SK-N-SH (cell line): Measurements from ENCODE around the gene THOC2. TPM values are rescaled to one million over a fixed set of nuclear protein-coding genes. Genes with fewer than 3 reads are reported as not detected.
"Not testable (repeated sequence)": the region's sequence is repeated elsewhere in the genome, so short reads cannot be mapped to it uniquely, and the experiment has no call there.

Source experiments
- CTCF ChIA-PET: fragments of 300-600, 350-600 bp; formaldehyde crosslinking; extraction: SDS; loops from one replicate; lab custom pipeline; 2021; lab: Yijun Ruan, JAX
- POLR2A ChIA-PET: fragments of 350-600 bp; sonication (Branson Sonifier 250); formaldehyde crosslinking; extraction: SDS; loops from one replicate; lab custom pipeline; 2020; ENCODE audit warnings: antibody characterized with exemption, inconsistent platforms; lab: Yijun Ruan, JAX
- DNase-seq: peaks from one replicate; pipeline ENCODE4 v3.0.0; 2012
- H2AFZ ChIP-seq: fragments of 200-600 bp; sonication (generic); 2 replicates; pipeline ENCODE4 v1.8.1; 2016; ENCODE audit warnings: antibody characterized with exemption, mild to moderate bottlenecking, low read depth
- H3F3A ChIP-seq: fragments of 200-600 bp; sonication (generic); replicated peaks from 2 replicates; pipeline ENCODE3; 2016; ENCODE audit warnings: antibody characterized with exemption, mild to moderate bottlenecking; ENCODE audit not compliant: insufficient read depth
- H3K27ac ChIP-seq, 2 experiments: fragments of 200-500 bp in 1 of 2; fragments of 200-600 bp in 1 of 2; sonication (Bioruptor generic) in 1 of 2; sonication (generic), shearing (Covaris generic) in 1 of 2; 2 replicates each; pipeline versions ENCODE4 v1.5.1 to v1.6.1; 2014 to 2016; ENCODE audit warnings: low read depth in 2 of 2, inconsistent platforms in 1 of 2, low read length in 1 of 2, mild to moderate bottlenecking in 1 of 2, mixed read lengths in 1 of 2
- H3K27me3 ChIP-seq: fragments of 200-600 bp; sonication (generic), shearing (Covaris generic); 2 replicates; pipeline ENCODE4 v1.6.1; 2016; ENCODE audit warnings: mixed run types; ENCODE audit not compliant: insufficient read depth
- H3K36me3 ChIP-seq, 2 experiments: fragments of 200-500 bp in 1 of 2; fragments of 200-600 bp in 1 of 2; sonication (Bioruptor generic) in 1 of 2; sonication (generic) in 1 of 2; replicated peaks in 1 of 2; 2 replicates each; pipeline versions ENCODE3 to v1.5.1; 2014 to 2016; ENCODE audit warnings: low read length in 1 of 2, mild to moderate bottlenecking in 1 of 2; ENCODE audit not compliant: insufficient read depth in 2 of 2, control insufficient read depth in 1 of 2
- H3K4me1 ChIP-seq, 2 experiments: fragments of 200-500 bp in 1 of 2; fragments of 200-600 bp in 1 of 2; sonication (Bioruptor generic) in 1 of 2; sonication (generic), shearing (Covaris generic) in 1 of 2; 2 replicates each; pipeline versions ENCODE4 v1.5.1 to v1.6.1; 2014 to 2016; ENCODE audit warnings: low read depth in 1 of 2, low read length in 1 of 2, mixed run types in 1 of 2; ENCODE audit not compliant: insufficient read depth in 2 of 2, control insufficient read depth in 1 of 2
- H3K4me2 ChIP-seq: fragments of 200-600 bp; sonication (generic), shearing (Covaris generic); 2 replicates; pipeline ENCODE4 v1.6.1; 2017; ENCODE audit warnings: mixed run types
- H3K4me3 ChIP-seq, 2 experiments: fragments of 200-500 bp in 1 of 2; fragments of 200-600 bp in 1 of 2; sonication (Bioruptor generic) in 1 of 2; sonication (generic), shearing (Covaris generic) in 1 of 2; 2 replicates each; pipeline versions ENCODE4 v1.5.1 to v1.8.1; 2014 to 2016; ENCODE audit warnings: low read depth in 2 of 2, inconsistent platforms in 1 of 2, low read length in 1 of 2, mild to moderate bottlenecking in 1 of 2, mixed read lengths in 1 of 2, moderate library complexity in 1 of 2
- H3K79me2 ChIP-seq: fragments of 200-600 bp; sonication (generic); 2 replicates; pipeline ENCODE4 v1.8.1; 2017; ENCODE audit warnings: mild to moderate bottlenecking; ENCODE audit not compliant: insufficient read depth
- H3K9ac ChIP-seq: fragments of 200-600 bp; sonication (generic); 2 replicates; pipeline ENCODE4 v1.6.1; 2017; ENCODE audit warnings: mixed run types
- H3K9me2 ChIP-seq: fragments of 200-600 bp; sonication (generic); 2 replicates; pipeline ENCODE4 v1.6.1; 2017; ENCODE audit warnings: mixed run types
- H3K9me3 ChIP-seq: fragments of 200-600 bp; sonication (generic); 2 replicates; pipeline ENCODE4 v1.6.1; 2017; ENCODE audit warnings: mixed run types, mild to moderate bottlenecking, moderate library complexity
- H4K20me1 ChIP-seq: fragments of 200-600 bp; sonication (generic); 2 replicates; pipeline ENCODE4 v1.6.1; 2017; ENCODE audit warnings: mild to moderate bottlenecking, mixed run types; ENCODE audit not compliant: insufficient read depth
- EZH2phosphoT487 ChIP-seq: fragments of 200-600 bp; sonication (generic); IDR thresholded peaks from 2 replicates; pipeline ENCODE4 v1.6.1; 2017; ENCODE audit warnings: low read depth, mixed run types, mild to moderate bottlenecking, antibody characterized with exemption, moderate library complexity, borderline replicate concordance
- FOSL2 ChIP-seq: IDR thresholded peaks from 2 replicates; pipeline ENCODE4 v1.4.0; 2012; ENCODE audit warnings: low read depth, mild to moderate bottlenecking, moderate library complexity, borderline replicate concordance
- FOXJ3 ChIP-seq: sonication (generic); formaldehyde crosslinking; IDR thresholded peaks from 2 replicates; pipeline ENCODE4 v1.5.1; 2020; ENCODE audit warnings: mild to moderate bottlenecking, missing genetic modification reagents
- GABPA ChIP-seq: IDR thresholded peaks from 2 replicates; pipeline ENCODE4 v1.4.0; 2012; ENCODE audit warnings: low read depth, mild to moderate bottlenecking
- GATA2 ChIP-seq: sonication (generic); formaldehyde crosslinking; IDR thresholded peaks from 2 replicates; pipeline ENCODE4 v1.5.0; 2020; ENCODE audit warnings: mild to moderate bottlenecking, missing genetic modification reagents
- NFIC ChIP-seq: IDR thresholded peaks from 2 replicates; pipeline ENCODE4 v1.4.0; 2012; ENCODE audit warnings: borderline replicate concordance
- NRF1 ChIP-seq: IDR thresholded peaks from 2 replicates; pipeline ENCODE4 v1.6.1; 2012; ENCODE audit warnings: low read depth, mild to moderate bottlenecking, low read length
- POLR2AphosphoS5 ChIP-seq: IDR thresholded peaks from 2 replicates; pipeline ENCODE4 v1.6.1; 2012; ENCODE audit warnings: low read depth, low read length
- REST ChIP-seq: IDR thresholded peaks from 2 replicates; pipeline ENCODE4 v1.6.1; 2012; ENCODE audit warnings: mild to moderate bottlenecking, low read depth, low read length, moderate library complexity
- SMC3 ChIP-seq: IDR thresholded peaks from 2 replicates; pipeline ENCODE4 v1.6.1; 2012; ENCODE audit warnings: low read depth, low read length, improper control_type of control experiment
- TAF1 ChIP-seq: IDR thresholded peaks from 2 replicates; pipeline ENCODE4 v1.6.1; 2012; ENCODE audit warnings: low read depth, mild to moderate bottlenecking, low read length, moderate library complexity, borderline replicate concordance
- USF1 ChIP-seq: IDR thresholded peaks from 2 replicates; pipeline ENCODE4 v1.4.0; 2012; ENCODE audit warnings: low read depth, borderline replicate concordance
- WGBS: methylation state at CpG from one replicate; pipeline ENCODE4 v1.1.6; 2017; ENCODE audit warnings: low lambda C conversion rate; 5-methylcytosine and 5-hydroxymethylcytosine counted together
- polyA plus RNA-seq, 3 experiments: library from polyadenylated mRNA; depleted of rRNA; stranded (reverse); fragments of >200 nt; gene quantifications; 2 replicates each; pipeline ENCODE4 v1.2.3, GENCODE V29; 2012

THOC2 gene
- polyA plus RNA-seq, 1 of the 3 experiments (the other 2 are of a cell fraction), result 26.7 TPM

GRCh38 chrX:123713841-123714240, 19.0 kb downstream of the THOC2 start (continued):
- TF ChIP-seq REST, result no peak
- no peak for TF ChIP-seq SMC3
- TF ChIP-seq EZH2phosphoT487, result no peak
- TF ChIP-seq POLR2AphosphoS5, result no peak
- TF ChIP-seq GABPA, result no peak
- TF ChIP-seq TAF1, result no peak
- TF ChIP-seq FOSL2, result no peak

GRCh38 chrX:123713434-123713833, 19.4 kb downstream of the THOC2 start:
- Histone ChIP-seq H3K9ac (no peak overlapping the region), H2AFZ (no peak overlapping the region), H3K9me3 (no peaks in the 10 kb centered on the region), H3K36me3 (peaks cover 0 to 6% of the 10 kb centered on the region in 2 experiments), H4K20me1 (peaks cover 27% of the 10 kb centered on the region), H3K27me3 (no peaks in the 10 kb centered on the region), H3K4me2 (no peak overlapping the region), H3K79me2 (peaks cover 93% of the 10 kb centered on the region), H3F3A (no peaks in the 10 kb centered on the region), H3K4me3 (no peak overlapping the region), H3K4me1 (no peaks in the 10 kb centered on the region), H3K9me2 (no peaks in the 10 kb centered on the region), H3K27ac (peak overlapping the region in 1 of 2 experiments; percentile 40; a peak in 1 of 4 replicates)
- ChIA-PET CTCF (interaction anchor here (1.0 kb wide), 1 partner anchor 19 kb away, joined by 3 read pairs; the partner anchor contains the start of gene THOC2), POLR2A (no interaction called here)
- no peak for TF ChIP-seq GATA2 (CRISPR knock-in tag)
- TF ChIP-seq NRF1, result no peak
- TF ChIP-seq USF1, result no peak
- TF ChIP-seq FOXJ3, result no peak
- no peak for TF ChIP-seq NFIC
- DNase-seq, result no peak
- WGBS, result 47% methylated on average over 4 of the region's 4 CpGs

- H2AFZ ChIP-seq, H3K9me2 ChIP-seq, DNase-seq, H3K4me1 ChIP-seq, H3K4me3 ChIP-seq, H3K36me3 ChIP-seq, H3K27ac ChIP-seq, H3K9me3 ChIP-seq, H3F3A ChIP-seq, H3K9ac ChIP-seq, CTCF ChIA-PET, POLR2A ChIA-PET, H3K27me3 ChIP-seq, H3K4me2 ChIP-seq: not testable (repeated sequence)
- Histone ChIP-seq H4K20me1 (peaks cover 23% of the 10 kb centered on the region), H3K79me2 (peaks cover 90% of the 10 kb centered on the region)
- 57% methylated on average over 5 of the region's 5 CpGs for WGBS
These were observed 21.7 kb downstream of the THOC2 start for GRCh38 chrX:123711201-123711600.
